GM18517 (cell line): Measurements from ENCODE around the gene LONP1.
"Not testable (repeated sequence)": the region's sequence is repeated elsewhere in the genome, so short reads cannot be mapped to it uniquely, and the experiment has no call there.

Source experiments
- ATAC-seq: cut with Tn5 transposase; IDR thresholded peaks from one replicate; pipeline ENCODE4 v1.9.1; 2021; ENCODE audit warnings: mild to moderate bottlenecking, moderate library complexity; ENCODE audit not compliant: unreplicated experiment

The LONP1 gene

GRCh38 chr19:5714816-5715215, 5.1 kb downstream of the LONP1 start:
- no peak for ATAC-seq

- ATAC-seq: no peak
Measured at GRCh38 chr19:5713228-5713627, 6.7 kb downstream of the LONP1 start.

- no peak for ATAC-seq
Measured at GRCh38 chr19:5711713-5712161, 8.2 kb downstream of the LONP1 start.

GRCh38 chr19:5711025-5711424, 8.9 kb downstream of the LONP1 start:
- no peak for ATAC-seq

GRCh38 chr19:5707576-5708575, 12.1 kb downstream of the LONP1 start:
- ATAC-seq: no peak

GRCh38 chr19:5706876-5707573, 12.9 kb downstream of the LONP1 start:
- no peak for ATAC-seq

GRCh38 chr19:5705552-5705951, 14.4 kb downstream of the LONP1 start:
- ATAC-seq: no peak

- ATAC-seq: no peak
Measured at GRCh38 chr19:5703819-5704818, 15.8 kb downstream of the LONP1 start.

GRCh38 chr19:5702053-5702410, 17.9 kb downstream of the LONP1 start:
- not testable (repeated sequence) for ATAC-seq

GRCh38 chr19:5700455-5701092, 19.4 kb downstream of the LONP1 start:
- ATAC-seq: no peak

- ATAC-seq: no peak
Measured at GRCh38 chr19:5698635-5699422, 21.1 kb downstream of the LONP1 start.

GRCh38 chr19:5697890-5698634, 21.9 kb downstream of the LONP1 start:
- ATAC-seq: no peak

- no peak for ATAC-seq
Measured at GRCh38 chr19:5697022-5697889, 22.7 kb downstream of the LONP1 start.

- no peak for ATAC-seq
Measured at GRCh38 chr19:5696196-5697021, 23.5 kb downstream of the LONP1 start.

- no peak for ATAC-seq
Measured at GRCh38 chr19:5695649-5696195, 24.2 kb downstream of the LONP1 start.

- ATAC-seq: no peak
Measured at GRCh38 chr19:5694956-5695648, 24.8 kb downstream of the LONP1 start.
